DND-41 (cell line): Measurements from ENCODE around the gene ELK1.

Experiments
- CTCF ChIP-seq: IDR thresholded peaks from 2 replicates; pipeline ENCODE4 v1.5.1; 2012; ENCODE audit warnings: borderline replicate concordance, low read length, moderate library complexity, mild to moderate bottlenecking; ENCODE audit not compliant: poor library complexity, severe bottlenecking; ENCODE audit errors: extremely low read depth
- EZH2 ChIP-seq: IDR thresholded peaks from 3 replicates; pipeline ENCODE4 v1.6.1; 2012; ENCODE audit warnings: borderline replicate concordance, low read depth, mild to moderate bottlenecking, moderate library complexity, low read length, inconsistent platforms; ENCODE audit not compliant: severe bottlenecking

GRCh38 chrX:47587091-47587891 lies 63.1 kb downstream of the ELK1 start:
- TF ChIP-seq EZH2 = no peak
- no peak for TF ChIP-seq CTCF
